GM21717 (cell line): ENCODE data around the gene SETD2.
"Not testable (repeated sequence)": the region's sequence is repeated elsewhere in the genome, so short reads cannot be mapped to it uniquely, and the experiment has no call there.

Source experiments
- ATAC-seq: cut with Tn5 transposase; IDR thresholded peaks from one replicate; pipeline ENCODE4 v1.9.1; 2021; ENCODE audit warnings: mild to moderate bottlenecking, moderate library complexity; ENCODE audit not compliant: unreplicated experiment

Gene SETD2

GRCh38 chr3:47042231-47042791 is 121.6 kb downstream of the SETD2 start:
- ATAC-seq: no peak

GRCh38 chr3:47041114-47041513 is 122.8 kb downstream of the SETD2 start:
- no peak for ATAC-seq

- ATAC-seq: not testable (repeated sequence)
Observed at GRCh38 chr3:47037302-47037701, 126.6 kb downstream of the SETD2 start.

GRCh38 chr3:47036145-47036544 is 127.8 kb downstream of the SETD2 start:
- no peak for ATAC-seq

- no peak for ATAC-seq
Observed at GRCh38 chr3:47035645-47036044, 128.3 kb downstream of the SETD2 start.

- ATAC-seq: no peak
Observed at GRCh38 chr3:47034868-47035489, 128.9 kb downstream of the SETD2 start.

- ATAC-seq: not testable (repeated sequence)
Observed at GRCh38 chr3:47031041-47031440, 132.9 kb downstream of the SETD2 start.

- no peak for ATAC-seq
Observed at GRCh38 chr3:47028667-47029066, 135.2 kb downstream of the SETD2 start.

GRCh38 chr3:47028146-47028545 is 135.8 kb downstream of the SETD2 start:
- no peak for ATAC-seq

- ATAC-seq: not testable (repeated sequence)
Observed at GRCh38 chr3:47026432-47026831, 137.5 kb downstream of the SETD2 start.

- no peak for ATAC-seq
Observed at GRCh38 chr3:47024932-47025331, 139.0 kb downstream of the SETD2 start.

- ATAC-seq: no peak
Observed at GRCh38 chr3:47022641-47023071, 141.3 kb downstream of the SETD2 start.

GRCh38 chr3:47020311-47020710 is 143.6 kb downstream of the SETD2 start:
- no peak for ATAC-seq

GRCh38 chr3:47019201-47019600 is 144.7 kb downstream of the SETD2 start:
- ATAC-seq: no peak

- ATAC-seq: no peak
Observed at GRCh38 chr3:47018269-47018611, 145.7 kb downstream of the SETD2 start.

- ATAC-seq: no peak
Observed at GRCh38 chr3:47017504-47018268, 146.2 kb downstream of the SETD2 start.

GRCh38 chr3:47016934-47017435 is 146.9 kb downstream of the SETD2 start:
- no peak for ATAC-seq

GRCh38 chr3:47016086-47016933 is 147.6 kb downstream of the SETD2 start:
- no peak for ATAC-seq

- ATAC-seq: no peak
Observed at GRCh38 chr3:47015151-47015550, 148.8 kb downstream of the SETD2 start.

GRCh38 chr3:47014036-47014435 is 149.9 kb downstream of the SETD2 start:
- no peak for ATAC-seq

- ATAC-seq: no peak
Observed at GRCh38 chr3:47013231-47013630, 150.7 kb downstream of the SETD2 start.
